Spleen (tissue), 11 donors: Measurements from ENCODE around the gene CEBPB. TPM values are rescaled to one million over a fixed set of nuclear protein-coding genes. Genes with fewer than 3 reads are reported as not detected.

Experiments used
- DNase-seq: peaks from one replicate; pipeline ENCODE4 v3.0.0-alpha.2; 2020
- H3K27ac ChIP-seq, 8 donors: fragments of 200-600 bp; sonication (generic) in 7 of 8; 1 replicate in 4 of 8; 2 replicates in 4 of 8; pipeline versions ENCODE4 v1.5.0 to v1.8.0; 2016 to 2021; ENCODE audit warnings: inconsistent platforms in 4 of 8, mild to moderate bottlenecking in 4 of 8, moderate library complexity in 1 of 8
- H3K27me3 ChIP-seq, 7 donors: fragments of 200-600 bp; sonication (generic) in 6 of 7; replicated peaks in 1 of 7; 1 replicate in 4 of 7; 2 replicates in 3 of 7; pipeline versions ENCODE4 v1.5.0 to v1.8.0; 2016 to 2021; ENCODE audit warnings: inconsistent platforms in 3 of 7, mild to moderate bottlenecking in 1 of 7
- H3K36me3 ChIP-seq, 6 donors: fragments of 200-600 bp; sonication (generic) in 5 of 6; 1 replicate in 4 of 6; 2 replicates in 2 of 6; pipeline versions ENCODE4 v1.5.0 to v1.8.0; 2016 to 2021; ENCODE audit warnings: inconsistent platforms in 2 of 6
- H3K4me1 ChIP-seq, 6 donors: fragments of 200-600 bp; sonication (generic) in 5 of 6; 1 replicate in 3 of 6; 2 replicates in 3 of 6; pipeline versions ENCODE4 v1.5.0 to v1.8.0; 2016 to 2021; ENCODE audit warnings: inconsistent platforms in 3 of 6
- H3K4me3 ChIP-seq, 8 donors: fragments of 200-600 bp; sonication (generic) in 7 of 8; 1 replicate in 4 of 8; 2 replicates in 4 of 8; pipeline versions ENCODE4 v1.5.0 to v1.8.0; 2016 to 2021; ENCODE audit warnings: inconsistent platforms in 4 of 8, mild to moderate bottlenecking in 4 of 8, moderate library complexity in 2 of 8
- H3K9me3 ChIP-seq, 8 donors: fragments of 200-600 bp; sonication (generic) in 7 of 8; 1 replicate in 4 of 8; 2 replicates in 4 of 8; pipeline versions ENCODE4 v1.5.0 to v1.8.0; 2016 to 2021; ENCODE audit warnings: inconsistent platforms in 4 of 8
- CTCF ChIP-seq, 11 experiments: fragments of 200-600 bp in 7 of 11; fragments of 450-650 bp in 4 of 11; sonication (generic) in 4 of 11; IDR thresholded peaks in 8 of 11; conservative IDR thresholded peaks in 3 of 11; 1 replicate in 7 of 11; 2 replicates in 4 of 11; pipeline versions ENCODE4 v1.4.0 to v1.8.0; 2016 to 2021; ENCODE audit warnings: antibody characterized with exemption in 11 of 11, inconsistent platforms in 4 of 11, mild to moderate bottlenecking in 1 of 11
- POLR2A ChIP-seq, 3 donors: fragments of 450-650 bp; IDR thresholded peaks; one replicate each; pipeline ENCODE4 v1.5.1; 2017; ENCODE audit warnings: antibody characterized with exemption in 3 of 3, mild to moderate bottlenecking in 1 of 3
- POLR2AphosphoS5 ChIP-seq, 3 donors: sonication (generic); formaldehyde crosslinking; IDR thresholded peaks; one replicate each; pipeline ENCODE4 v1.5.1; 2017; ENCODE audit warnings: antibody characterized with exemption in 3 of 3
- WGBS, 5 donors: extraction: QIAGEN DNeasy Blood & Tissue Kit in 3 of 5; methylation state at CpG; one replicate each; pipeline versions ENCODE4 v1.1.5 to v1.1.7; 2013 to 2018; 5-methylcytosine and 5-hydroxymethylcytosine counted together
- intact Hi-C: fragments of 100-400 bp; cut with DNase I; formaldehyde crosslinking; loops from one replicate; pipeline ENCODE4 v1.15.0; 2023; ENCODE audit warnings: low total_unique reads
- polyA plus RNA-seq, 3 donors: library from polyadenylated mRNA; stranded (reverse); fragments of 200-250 nt; gene quantifications; one replicate each; pipeline ENCODE4 v1.2.1, GENCODE V29; 2013
- total RNA-seq, 7 donors: library from RNA; depleted of rRNA in 3 of 7; stranded (reverse); fragments of >200 nt in 3 of 7; fragmentation: NEBNext Ultra II Directional in 4 of 7; extraction: Animal tissue kit (Norgen Biotek cat#: 25700) in 4 of 7; gene quantifications; one replicate each; pipeline versions ENCODE4 v1.1.0 to v1.2.1, GENCODE V29; 2016 to 2021
- donor health status: healthy with polysubstance abuse.
- donor health status: DM: no; HTN: no; CAD: no; lungs with moderate emphysema.
- donor health status: DM: no; HTN: no; CAD: no.
- donor health status: Bipolar disorder and iron deficiency.
- donor health status: healthy.
- donor health status: DM: no; HTN: no; CAD: no.
- donor health status: DM: yes; HTN: yes; CAD: no.

CEBPB gene
- total and polyA plus RNA-seq, 10 donors, result 24.2 to 273 (median 105) TPM

DNA sequence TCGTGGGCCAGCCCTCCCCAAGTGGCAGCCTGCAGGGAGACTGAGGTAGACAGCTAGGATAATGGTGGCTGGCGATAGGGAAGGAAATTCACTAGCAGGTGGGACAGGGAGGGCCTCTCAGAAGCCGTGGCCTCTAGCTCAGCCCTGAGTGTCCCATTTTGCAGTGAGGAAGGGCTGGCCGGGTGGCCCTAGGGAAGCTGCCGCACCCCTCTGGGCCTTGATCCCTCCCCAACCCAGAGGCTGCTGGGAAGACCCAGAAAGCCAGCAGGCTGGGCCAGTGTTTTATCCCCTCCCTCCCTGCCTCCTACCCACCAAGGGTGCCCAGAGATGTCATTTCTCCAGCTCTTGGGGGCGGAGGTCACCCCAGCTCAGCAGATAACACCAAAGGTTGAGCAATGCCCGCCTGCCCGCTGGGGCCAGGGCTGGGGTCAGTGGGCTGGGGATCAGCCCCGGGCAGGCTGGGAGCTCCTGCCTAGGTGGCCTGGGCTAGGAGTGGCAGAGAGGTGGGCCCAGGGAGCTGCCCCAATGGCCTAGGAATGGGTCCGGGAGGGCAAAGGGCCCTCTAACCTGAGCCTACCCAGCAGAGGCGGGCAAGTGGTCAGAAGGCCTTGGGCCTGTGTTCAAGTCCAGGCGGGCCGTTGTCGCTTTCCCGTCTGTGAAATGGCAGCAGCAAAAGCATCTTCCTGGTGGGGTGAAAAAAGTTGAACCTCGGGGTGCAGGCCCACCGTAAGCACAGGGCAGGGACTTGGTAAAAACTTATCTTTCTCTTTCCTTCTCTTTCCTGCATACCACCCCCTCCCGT is 1.6 kb upstream of the CEBPB start:
- no peak for TF ChIP-seq POLR2AphosphoS5 (IDR thresholded peaks at IDR 0.05)
- TF ChIP-seq POLR2A (IDR thresholded peaks at IDR 0.05), result no peak
- TF ChIP-seq CTCF (IDR thresholded peaks at IDR 0.05 in 8 of 11, conservative IDR thresholded peaks at IDR 0.05 in 3 of 11), result no peak
- WGBS, 5 donors, result 68 to 85% (median 78%) methylated on average over 7 to 18 of the region's 18 CpGs
- H3K9me3 ChIP-seq, result no peaks in the 10 kb centered on the region
- peak overlapping the region in 1 of 8 donors; percentile 79 for H3K4me3 ChIP-seq
- intact Hi-C loops, result no loop called here
- peaks cover 17 to 66% (median 34%) of the 10 kb centered on the region in 6 donors for H3K4me1 ChIP-seq
- peaks cover 0 to 15% (median 0%) of the 10 kb centered on the region in 7 donors for H3K27me3 ChIP-seq
- H3K36me3 ChIP-seq, result peaks cover 0 to 18% (median 3%) of the 10 kb centered on the region in 6 donors
- DNase-seq, result peak; percentile 84
- H3K27ac ChIP-seq, result peak overlapping the region in 6 of 8 donors; percentile 96 to 100 (median 98)

- Histone ChIP-seq H3K27me3 (peaks cover 0 to 14% (median 0%) of the 10 kb centered on the region in 7 donors), H3K4me3 (peak overlapping the region in 7 of 8 donors; percentile 75 to 90 (median 88)), H3K9me3 (no peaks in the 10 kb centered on the region), H3K36me3 (peaks cover 0 to 25% (median 6%) of the 10 kb centered on the region in 6 donors), H3K4me1 (peaks cover 17 to 72% (median 39%) of the 10 kb centered on the region in 6 donors), H3K27ac (peak overlapping the region; percentile 95 to 100 (median 98))
- intact Hi-C loops, result loop anchor here (2.0 to 10.0 kb wide), 3 partner anchors 85 to 388 kb away; no protein-coding TSS in a partner anchor
- TF ChIP-seq CTCF (IDR thresholded peaks at IDR 0.05 in 8 of 11, conservative IDR thresholded peaks at IDR 0.05 in 3 of 11) (no peak), POLR2A (IDR thresholded peaks at IDR 0.05) (no peak), POLR2AphosphoS5 (IDR thresholded peaks at IDR 0.05) (no peak)
- 41 to 78% (median 47%) methylated on average over 6 to 29 of the region's 29 CpGs for WGBS, 5 donors
- DNase-seq, result peak; percentile 91
These were observed 864 bp upstream of the CEBPB start for GRCh38 chr20:50189681-50190250.

- peak; percentile 94 for DNase-seq
- Histone ChIP-seq H3K9me3 (no peaks in the 10 kb centered on the region), H3K4me1 (peaks cover 17 to 84% (median 43%) of the 10 kb centered on the region in 6 donors), H3K27ac (peak overlapping the region; percentile 95 to 100 (median 98)), H3K36me3 (peaks cover 0 to 30% (median 6%) of the 10 kb centered on the region in 6 donors), H3K27me3 (peaks cover 0 to 1% (median 0%) of the 10 kb centered on the region in 7 donors), H3K4me3 (peak overlapping the region; percentile 68 to 90 (median 84))
- intact Hi-C loops, result loop anchor here (2.0 to 10.0 kb wide), 3 partner anchors 84 to 386 kb away; no protein-coding TSS in a partner anchor
- no peak for TF ChIP-seq POLR2AphosphoS5 (IDR thresholded peaks at IDR 0.05)
- TF ChIP-seq CTCF (IDR thresholded peaks at IDR 0.05 in 8 of 11, conservative IDR thresholded peaks at IDR 0.05 in 3 of 11), result peak in 1 of 11 experiments; percentile 7
- TF ChIP-seq POLR2A (IDR thresholded peaks at IDR 0.05), result no peak
- WGBS, 5 donors, result 0 to 2% (median 1%) methylated on average over 5 to 69 of the region's 69 CpGs
These were observed 474 bp downstream of the CEBPB start for GRCh38 chr20:50191065-50191543.
